ENCODE results near the gene HES2.

Gene HES2

GRCh38 chr1:6443339-6444115, 23.8 kb upstream of the HES2 start:
- WGBS = 87% methylated on average over 20 of the region's 21 CpGs
- Histone ChIP-seq H3K14ac (ENCODE audit: low read length in 2 of 2) (no peak overlapping the region), H3K4me1 (ENCODE audit: control insufficient read depth, insufficient read depth, low read depth, low read length) (peaks cover 30% of the 10 kb centered on the region), H3K9me3 (ENCODE audit: control insufficient read depth, low read length) (no peaks in the 10 kb centered on the region), H3K36me3 (ENCODE audit: control insufficient read depth in 1 of 2, insufficient read depth in 2 of 2, low read depth in 1 of 2, low read length in 2 of 2) (no peaks in the 10 kb centered on the region), H3K4me2 (ENCODE audit: low read length, poor library complexity, severe bottlenecking) (no peak overlapping the region), H3K4me3 (ENCODE audit: insufficient read depth in 1 of 2, low read depth in 1 of 2, low read length in 2 of 2) (no peak overlapping the region), H2BK15ac (ENCODE audit: low read depth, poor library complexity, severe bottlenecking) (no peak overlapping the region), H2AFZ (ENCODE audit: low read depth, low read length) (no peak overlapping the region), H3K27me3 (ENCODE audit: control insufficient read depth in 1 of 2, insufficient read depth in 1 of 2, low read length in 2 of 2) (peaks cover 45 to 64% of the 10 kb centered on the region in 2 experiments), H3K23ac (ENCODE audit: low read length in 2 of 2) (no peak overlapping the region), H3K4ac (ENCODE audit: low read depth in 1 of 2, low read length in 2 of 2) (no peak overlapping the region), H2BK5ac (ENCODE audit: low read depth, low read length, poor library complexity, severe bottlenecking) (no peak overlapping the region), H2AK5ac (ENCODE audit: low read length, severe bottlenecking) (no peak overlapping the region), H3K79me1 (replicated peaks; ENCODE audit: low read length, poor library complexity, severe bottlenecking) (no peaks in the 10 kb centered on the region), H3K18ac (ENCODE audit: low read depth in 1 of 2, low read length in 2 of 2) (no peak overlapping the region), H2BK120ac (ENCODE audit: low read depth, low read length) (no peak overlapping the region), H3K27ac (ENCODE audit: low read length, poor library complexity, severe bottlenecking) (no peak overlapping the region), H2BK12ac (ENCODE audit: low read length in 2 of 2) (no peak overlapping the region), H4K8ac (ENCODE audit: low read length) (no peak overlapping the region), H4K91ac (ENCODE audit: low read length) (peak overlapping the region; percentile 15), H3K9ac (ENCODE audit: low read length) (no peak overlapping the region)
- DNase-seq = no peak

GRCh38 chr1:6441586-6441985, 21.9 kb upstream of the HES2 start:
- 88% methylated on average over 5 of the region's 7 CpGs for WGBS
- Histone ChIP-seq H3K14ac (ENCODE audit: low read length in 2 of 2) (no peak overlapping the region), H2AK5ac (ENCODE audit: low read length, severe bottlenecking) (no peak overlapping the region), H3K9me3 (ENCODE audit: control insufficient read depth, low read length) (no peaks in the 10 kb centered on the region), H3K79me1 (replicated peaks; ENCODE audit: low read length, poor library complexity, severe bottlenecking) (no peaks in the 10 kb centered on the region), H3K4me1 (ENCODE audit: control insufficient read depth, insufficient read depth, low read depth, low read length) (peaks cover 22% of the 10 kb centered on the region), H3K4me2 (ENCODE audit: low read length, poor library complexity, severe bottlenecking) (no peak overlapping the region), H3K27me3 (ENCODE audit: control insufficient read depth in 1 of 2, insufficient read depth in 1 of 2, low read length in 2 of 2) (peaks cover 32 to 60% of the 10 kb centered on the region in 2 experiments), H2BK15ac (ENCODE audit: low read depth, poor library complexity, severe bottlenecking) (no peak overlapping the region), H3K27ac (ENCODE audit: low read length, poor library complexity, severe bottlenecking) (no peak overlapping the region), H3K23ac (ENCODE audit: low read length in 2 of 2) (no peak overlapping the region), H2BK120ac (ENCODE audit: low read depth, low read length) (no peak overlapping the region), H3K9ac (ENCODE audit: low read length) (no peak overlapping the region), H2BK5ac (ENCODE audit: low read depth, low read length, poor library complexity, severe bottlenecking) (no peak overlapping the region), H4K91ac (ENCODE audit: low read length) (no peak overlapping the region), H3K36me3 (ENCODE audit: control insufficient read depth in 1 of 2, insufficient read depth in 2 of 2, low read depth in 1 of 2, low read length in 2 of 2) (no peaks in the 10 kb centered on the region), H3K18ac (ENCODE audit: low read depth in 1 of 2, low read length in 2 of 2) (no peak overlapping the region), H3K4me3 (ENCODE audit: insufficient read depth in 1 of 2, low read depth in 1 of 2, low read length in 2 of 2) (no peak overlapping the region), H4K8ac (ENCODE audit: low read length) (no peak overlapping the region), H3K4ac (ENCODE audit: low read depth in 1 of 2, low read length in 2 of 2) (no peak overlapping the region), H2AFZ (ENCODE audit: low read depth, low read length) (no peak overlapping the region), H2BK12ac (ENCODE audit: low read length in 2 of 2) (no peak overlapping the region)
- DNase-seq = no peak

GRCh38 chr1:6440198-6441126, 20.7 kb upstream of the HES2 start:
- no peaks in the 10 kb centered on the region for H3K79me1 ChIP-seq (replicated peaks; ENCODE audit: low read length, poor library complexity, severe bottlenecking)
- peak overlapping the region in 1 of 2 experiments; percentile 38 for H3K4me3 ChIP-seq (ENCODE audit: insufficient read depth in 1 of 2, low read depth in 1 of 2, low read length in 2 of 2)
- H2BK15ac ChIP-seq (ENCODE audit: low read depth, poor library complexity, severe bottlenecking) = no peak overlapping the region
- H3K36me3 ChIP-seq (ENCODE audit: control insufficient read depth in 1 of 2, insufficient read depth in 2 of 2, low read depth in 1 of 2, low read length in 2 of 2) = no peaks in the 10 kb centered on the region
- H3K27me3 ChIP-seq (ENCODE audit: control insufficient read depth in 1 of 2, insufficient read depth in 1 of 2, low read length in 2 of 2) = peaks cover 27 to 66% of the 10 kb centered on the region in 2 experiments
- no peaks in the 10 kb centered on the region for H3K9me3 ChIP-seq (ENCODE audit: control insufficient read depth, low read length)
- H3K9ac ChIP-seq (ENCODE audit: low read length) = no peak overlapping the region
- no peak overlapping the region for H2BK5ac ChIP-seq (ENCODE audit: low read depth, low read length, poor library complexity, severe bottlenecking)
- H3K18ac ChIP-seq (ENCODE audit: low read depth in 1 of 2, low read length in 2 of 2) = no peak overlapping the region
- H2BK12ac ChIP-seq (ENCODE audit: low read length in 2 of 2) = no peak overlapping the region
- H3K27ac ChIP-seq (ENCODE audit: low read length, poor library complexity, severe bottlenecking) = no peak overlapping the region
- 17% methylated on average over 50 of the region's 101 CpGs for WGBS
- no peak overlapping the region for H3K23ac ChIP-seq (ENCODE audit: low read length in 2 of 2)
- peak overlapping the region; percentile 48 for H3K4me2 ChIP-seq (ENCODE audit: low read length, poor library complexity, severe bottlenecking)
- no peak overlapping the region for H2AFZ ChIP-seq (ENCODE audit: low read depth, low read length)
- H3K4ac ChIP-seq (ENCODE audit: low read depth in 1 of 2, low read length in 2 of 2) = no peak overlapping the region
- H4K91ac ChIP-seq (ENCODE audit: low read length) = no peak overlapping the region
- no peak overlapping the region for H3K14ac ChIP-seq (ENCODE audit: low read length in 2 of 2)
- H2BK120ac ChIP-seq (ENCODE audit: low read depth, low read length) = no peak overlapping the region
- peak; percentile 51 for DNase-seq
- H3K4me1 ChIP-seq (ENCODE audit: control insufficient read depth, insufficient read depth, low read depth, low read length) = peaks cover 22% of the 10 kb centered on the region
- H4K8ac ChIP-seq (ENCODE audit: low read length) = no peak overlapping the region
- no peak overlapping the region for H2AK5ac ChIP-seq (ENCODE audit: low read length, severe bottlenecking)

GRCh38 chr1:6438047-6438525, 18.4 kb upstream of the HES2 start:
- peaks cover 20% of the 10 kb centered on the region for H3K4me1 ChIP-seq (ENCODE audit: control insufficient read depth, insufficient read depth, low read depth, low read length)
- no peaks in the 10 kb centered on the region for H3K9me3 ChIP-seq (ENCODE audit: control insufficient read depth, low read length)
- no peak overlapping the region for H3K23ac ChIP-seq (ENCODE audit: low read length in 2 of 2)
- H2BK120ac ChIP-seq (ENCODE audit: low read depth, low read length) = no peak overlapping the region
- no peak overlapping the region for H3K27ac ChIP-seq (ENCODE audit: low read length, poor library complexity, severe bottlenecking)
- H3K36me3 ChIP-seq (ENCODE audit: control insufficient read depth in 1 of 2, insufficient read depth in 2 of 2, low read depth in 1 of 2, low read length in 2 of 2) = no peaks in the 10 kb centered on the region
- H3K27me3 ChIP-seq (ENCODE audit: control insufficient read depth in 1 of 2, insufficient read depth in 1 of 2, low read length in 2 of 2) = peaks cover 37 to 54% of the 10 kb centered on the region in 2 experiments
- no peaks in the 10 kb centered on the region for H3K79me1 ChIP-seq (replicated peaks; ENCODE audit: low read length, poor library complexity, severe bottlenecking)
- H4K91ac ChIP-seq (ENCODE audit: low read length) = no peak overlapping the region
- H3K14ac ChIP-seq (ENCODE audit: low read length in 2 of 2) = no peak overlapping the region
- no peak overlapping the region for H4K8ac ChIP-seq (ENCODE audit: low read length)
- H2BK5ac ChIP-seq (ENCODE audit: low read depth, low read length, poor library complexity, severe bottlenecking) = no peak overlapping the region
- no peak overlapping the region for H3K4me3 ChIP-seq (ENCODE audit: insufficient read depth in 1 of 2, low read depth in 1 of 2, low read length in 2 of 2)
- no peak overlapping the region for H3K4ac ChIP-seq (ENCODE audit: low read depth in 1 of 2, low read length in 2 of 2)
- peak; percentile 60 for DNase-seq
- WGBS = under 1% methylated on average over 5 of the region's 5 CpGs
- H3K9ac ChIP-seq (ENCODE audit: low read length) = no peak overlapping the region
- H2BK12ac ChIP-seq (ENCODE audit: low read length in 2 of 2) = no peak overlapping the region
- no peak overlapping the region for H2AK5ac ChIP-seq (ENCODE audit: low read length, severe bottlenecking)
- no peak overlapping the region for H3K4me2 ChIP-seq (ENCODE audit: low read length, poor library complexity, severe bottlenecking)
- H2AFZ ChIP-seq (ENCODE audit: low read depth, low read length) = no peak overlapping the region
- H3K18ac ChIP-seq (ENCODE audit: low read depth in 1 of 2, low read length in 2 of 2) = no peak overlapping the region
- no peak overlapping the region for H2BK15ac ChIP-seq (ENCODE audit: low read depth, poor library complexity, severe bottlenecking)
